HG03139 (cell line): Measurements from ENCODE around the gene DPYSL3.

Experiments used
- ATAC-seq: cut with Tn5 transposase; IDR thresholded peaks from one replicate; pipeline ENCODE4 v1.9.1; 2021; ENCODE audit not compliant: unreplicated experiment

The DPYSL3 gene

GRCh38 chr5:147441191-147441695 is 68.6 kb downstream of the DPYSL3 start:
- ATAC-seq = no peak

DNA sequence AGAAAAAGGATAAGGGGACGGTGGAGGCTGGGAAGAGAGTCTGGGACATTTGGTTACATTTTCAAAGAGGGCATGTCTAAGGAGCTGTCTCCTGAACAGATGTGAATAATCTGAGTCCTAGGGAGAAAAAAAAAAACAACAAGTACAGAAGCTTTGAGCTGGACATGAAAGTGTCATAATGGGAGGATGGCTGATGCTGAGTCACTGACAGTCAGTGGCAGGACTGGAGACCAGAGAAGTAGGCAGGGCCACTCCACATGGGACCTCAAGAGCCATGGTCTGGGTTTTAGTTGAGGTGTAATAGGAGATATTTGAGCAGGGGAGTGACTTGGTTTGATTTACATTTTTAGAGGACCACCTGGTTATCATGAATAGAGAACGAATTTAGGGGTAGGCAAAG is 70.6 kb downstream of the DPYSL3 start:
- no peak for ATAC-seq

DNA sequence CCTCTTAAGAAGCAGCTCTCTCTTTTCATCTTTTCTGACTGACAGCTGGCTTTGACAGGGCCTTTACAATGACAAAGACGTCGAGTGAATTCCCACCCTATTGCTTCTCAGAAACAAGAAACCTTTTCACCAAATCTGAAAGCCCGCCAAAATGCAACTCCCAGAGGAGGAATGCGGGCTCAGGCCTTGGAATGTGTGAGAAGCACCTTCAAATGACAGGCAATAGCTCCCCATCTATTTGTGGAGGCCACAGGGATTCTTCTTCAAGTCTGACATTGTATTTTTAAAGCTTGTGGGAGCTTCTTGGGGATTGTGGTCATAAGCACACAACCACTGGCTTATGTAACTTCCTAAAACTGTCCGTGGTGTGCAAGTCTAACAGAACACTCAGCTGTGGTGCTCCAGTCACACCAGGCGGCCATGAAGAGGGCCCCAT is 72.7 kb downstream of the DPYSL3 start:
- no peak for ATAC-seq

GRCh38 chr5:147436596-147436995 is 73.3 kb downstream of the DPYSL3 start:
- ATAC-seq = no peak

GRCh38 chr5:147434049-147434448 is 75.8 kb downstream of the DPYSL3 start:
- no peak for ATAC-seq

GRCh38 chr5:147432323-147432722 is 77.5 kb downstream of the DPYSL3 start:
- no peak for ATAC-seq

DNA sequence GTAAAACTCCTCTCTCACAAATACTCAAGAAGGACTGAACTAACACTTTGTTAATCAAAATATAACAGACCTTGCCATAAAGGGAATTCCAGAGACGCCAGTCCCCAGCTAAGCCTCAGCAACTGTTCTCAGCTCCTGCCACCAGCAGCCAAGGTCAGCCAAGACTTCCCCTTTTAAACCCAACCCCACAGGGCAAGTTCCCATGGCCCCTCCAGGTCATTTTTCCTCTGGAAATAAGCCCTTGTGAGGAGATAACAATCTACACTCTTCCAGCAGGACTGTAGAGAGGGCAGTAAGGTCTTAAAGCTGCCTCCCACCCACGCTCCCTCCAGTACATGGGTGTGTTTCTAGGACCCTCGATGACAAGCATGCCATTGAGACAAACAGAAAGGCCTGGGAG is 78.3 kb downstream of the DPYSL3 start:
- ATAC-seq = no peak

GRCh38 chr5:147430628-147431027 is 79.2 kb downstream of the DPYSL3 start:
- no peak for ATAC-seq

- ATAC-seq = no peak
Measured at GRCh38 chr5:147427521-147428401, 82.1 kb downstream of the DPYSL3 start.

DNA sequence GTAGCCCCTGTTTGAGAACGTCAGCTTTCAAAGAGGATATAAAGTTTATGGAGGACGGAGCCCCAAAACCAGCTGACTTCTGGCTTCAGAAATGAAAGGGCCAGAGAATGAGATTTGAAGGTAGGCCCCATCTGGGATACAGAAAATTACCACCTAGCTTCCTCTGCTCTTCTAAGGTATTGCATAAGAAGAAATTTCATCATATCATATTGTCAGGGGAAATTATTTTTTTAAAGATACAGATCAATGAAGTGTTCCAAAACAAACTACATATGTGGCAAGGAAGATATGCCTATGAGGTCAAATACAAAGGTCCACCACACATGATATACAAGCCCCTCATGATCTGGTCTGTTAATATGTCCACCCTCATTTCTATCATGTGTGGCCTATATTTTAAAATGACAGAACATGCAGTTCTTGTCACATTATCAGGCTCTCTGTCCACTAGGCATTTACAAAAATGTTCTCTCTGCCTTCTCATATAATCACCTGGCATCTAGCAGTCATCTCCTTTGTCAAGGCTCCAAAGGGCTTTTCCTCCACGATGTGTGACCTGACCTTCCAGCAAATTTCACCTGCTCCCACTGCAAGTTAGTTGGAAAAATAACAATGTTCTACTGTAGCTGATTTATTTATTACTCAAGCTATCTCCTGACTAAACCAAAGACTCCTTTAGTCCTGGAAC is 83.1 kb downstream of the DPYSL3 start:
- no peak for ATAC-seq

DNA sequence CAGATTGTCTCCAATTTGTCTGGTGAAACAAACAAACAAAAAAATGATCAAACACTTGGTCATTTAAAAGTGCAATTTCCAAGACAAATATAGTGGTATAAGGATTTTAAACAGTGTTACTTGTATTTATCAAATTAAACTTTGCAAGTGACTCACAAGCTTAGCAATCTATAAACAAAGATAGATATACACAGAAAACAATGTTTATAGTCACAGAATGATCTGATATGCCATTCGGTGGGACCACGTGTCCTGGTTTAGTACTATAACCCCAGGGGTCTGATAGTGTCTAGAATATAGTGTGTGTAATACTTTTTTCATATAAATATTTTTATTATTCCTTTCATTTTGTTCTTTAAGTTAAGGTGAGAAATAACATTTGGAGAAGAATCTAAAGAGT is 91.3 kb downstream of the DPYSL3 start:
- no peak for ATAC-seq

- no peak for ATAC-seq
Measured at GRCh38 chr5:147417135-147417813, 92.6 kb downstream of the DPYSL3 start.

DNA sequence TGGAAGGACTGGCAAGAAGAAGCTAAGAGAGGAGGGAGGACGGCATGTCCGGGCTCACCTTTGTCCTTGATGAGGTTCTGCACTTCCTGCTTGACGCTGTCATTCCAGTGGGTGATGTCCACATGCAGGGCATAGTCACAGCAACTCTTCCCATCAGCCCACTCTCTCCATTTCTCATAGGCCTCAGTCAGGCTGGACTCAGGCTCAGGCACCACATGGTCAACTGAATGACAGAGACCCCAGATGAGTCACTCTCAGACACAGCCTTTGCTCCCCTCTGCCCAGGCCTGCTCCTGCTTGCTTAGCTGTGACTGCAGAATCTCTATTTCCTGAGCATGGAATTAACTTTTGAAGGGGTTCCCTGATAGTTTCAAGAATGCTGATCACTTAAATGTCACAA is 94.2 kb downstream of the DPYSL3 start:
- no peak for ATAC-seq

DNA sequence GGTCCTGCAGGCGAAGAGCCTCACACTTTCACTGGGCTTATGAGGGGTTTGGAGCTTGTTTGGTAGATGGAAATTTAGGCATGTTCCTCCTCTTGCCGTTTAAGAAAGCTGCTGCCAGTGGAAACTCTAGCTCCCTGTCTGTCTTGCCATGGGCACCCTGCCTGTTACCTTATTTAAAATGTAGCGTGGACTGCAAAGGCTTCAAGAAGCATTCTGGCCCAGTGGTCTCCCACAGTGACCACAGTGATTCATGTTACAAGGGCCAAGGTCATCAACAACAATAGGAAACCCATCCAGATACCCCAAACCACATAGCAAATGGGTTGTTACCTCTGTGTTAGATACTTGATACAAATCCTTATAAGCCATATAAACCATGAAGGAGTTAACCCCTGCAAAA is 96.6 kb downstream of the DPYSL3 start:
- no peak for ATAC-seq

DNA sequence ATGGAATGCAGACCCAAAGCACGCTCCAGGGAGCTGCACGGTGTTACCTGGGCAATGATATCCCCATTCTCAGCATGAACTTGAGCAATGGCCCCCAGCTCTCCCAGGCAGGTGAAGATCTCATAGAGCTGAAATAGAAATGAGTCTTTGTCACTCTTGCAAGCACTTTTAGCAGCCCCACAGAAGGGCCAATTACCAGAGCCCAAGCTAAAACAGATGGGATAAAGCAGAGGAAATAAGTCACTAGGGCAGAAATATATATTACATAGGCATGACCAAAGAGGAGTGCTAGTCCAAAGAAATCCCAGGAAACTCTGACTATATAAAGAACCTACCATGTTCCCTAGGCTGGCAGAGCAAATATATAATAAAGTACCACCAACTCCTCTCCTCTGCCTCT is 97.3 kb downstream of the DPYSL3 start:
- ATAC-seq = no peak

DNA sequence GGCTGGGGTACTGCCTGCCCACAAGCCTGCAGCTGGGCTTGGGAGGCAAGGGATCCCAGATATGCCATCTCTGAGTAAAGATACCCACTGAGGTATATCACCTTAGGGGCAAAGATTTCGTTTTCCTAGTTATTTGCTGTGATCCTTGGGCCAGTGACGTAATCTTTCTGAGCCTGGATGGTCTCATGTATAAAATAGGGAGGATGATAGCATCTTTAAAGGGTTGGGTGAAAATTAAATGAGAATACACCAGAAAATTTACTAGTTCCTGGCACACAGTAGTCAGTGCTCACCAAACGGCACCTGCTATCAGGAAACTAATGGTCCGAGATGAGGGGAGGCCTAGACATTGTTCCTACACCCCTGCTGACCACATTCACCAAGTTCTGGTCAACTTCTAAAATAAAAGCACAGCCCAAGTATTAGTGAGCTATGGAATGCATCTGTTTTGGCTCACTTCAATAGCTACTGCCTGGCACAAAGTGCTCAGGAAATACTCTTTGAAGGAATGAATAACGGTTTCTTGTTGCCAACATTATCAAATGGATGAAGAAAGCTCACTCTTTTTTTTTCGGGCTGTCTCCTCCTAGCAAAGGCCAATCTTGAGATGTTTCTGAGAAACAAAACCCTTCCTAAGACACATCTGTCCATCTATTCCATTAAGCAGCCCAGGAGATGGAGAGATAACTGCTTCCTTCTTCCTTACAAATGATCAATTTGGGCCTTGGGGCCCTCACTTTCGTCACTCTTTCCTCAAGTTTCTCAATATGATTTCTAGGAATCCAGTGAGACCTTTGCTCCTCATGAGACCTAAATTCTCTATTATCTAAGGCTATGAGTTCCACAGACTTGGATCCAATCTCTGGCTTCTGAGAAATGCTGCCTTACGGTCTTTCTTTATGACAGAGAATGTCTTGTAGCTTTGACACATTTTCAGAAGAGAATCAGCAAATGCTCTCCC is 98.2 kb downstream of the DPYSL3 start:
- no peak for ATAC-seq

GRCh38 chr5:147410496-147411358 is 99.1 kb downstream of the DPYSL3 start:
- ATAC-seq = no peak

- no peak for ATAC-seq
Measured at GRCh38 chr5:147408980-147409379, 100.9 kb downstream of the DPYSL3 start.

DNA sequence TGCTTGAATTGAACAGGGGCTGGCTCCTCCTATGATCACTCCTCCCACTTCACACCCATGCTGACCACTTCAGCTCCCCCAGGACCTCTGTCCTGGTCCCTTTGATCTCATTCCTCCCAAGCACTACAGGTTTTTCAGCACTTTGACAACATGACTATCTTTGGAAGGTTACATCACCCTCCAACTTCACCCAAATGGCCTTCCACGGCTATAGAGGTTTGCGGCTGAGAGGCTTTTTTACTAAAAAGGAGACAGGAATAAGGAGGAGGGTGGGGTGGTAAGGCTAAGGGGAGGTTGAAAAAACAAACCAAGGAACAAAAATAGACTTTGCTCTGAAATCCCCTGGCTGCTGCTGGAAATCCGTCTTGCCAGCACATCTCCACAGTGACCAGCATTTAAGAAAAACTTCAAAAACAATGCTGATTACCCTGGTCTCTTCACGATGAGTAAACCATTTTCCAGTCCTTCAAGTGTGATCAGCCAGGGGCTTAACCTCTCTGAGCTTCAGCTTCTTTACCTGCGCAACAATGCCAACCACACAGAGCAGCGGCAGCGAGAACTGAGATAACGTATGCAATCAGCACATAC is 102.7 kb downstream of the DPYSL3 start:
- no peak for ATAC-seq
